Measurements from ENCODE around the gene LPP.

GRCh38 chr3:188874576-188874975 lies 720.6 kb downstream of the LPP start:
- no peak for TF ChIP-seq CTCF (IDR thresholded peaks at IDR 0.05)
- TF ChIP-seq POLR2A (IDR thresholded peaks at IDR 0.05): no peak
- no peak for TF ChIP-seq EP300 (IDR thresholded peaks at IDR 0.05)
